Measurements from ENCODE around the gene SDC3. TPM values are rescaled to one million over a fixed set of nuclear protein-coding genes. Genes with fewer than 3 reads are reported as not detected.

The SDC3 gene
- total and polyA plus RNA-seq, 2 donors (not counting 1 experiment from before 2014, with no cell fraction given): 0.30 to 4.6 TPM

- Mint-ChIP-seq H3K27me3 (peaks cover 49% of the 10 kb centered on the region), H3K4me3 (no peak overlapping the region), H3K4me1 (peaks cover 6% of the 10 kb centered on the region), H3K27ac (no peak overlapping the region), H3K9me3 (ENCODE audit: insufficient read depth) (peaks cover 3% of the 10 kb centered on the region)
- Histone ChIP-seq H3K4me3 (ENCODE audit: control extremely low read depth in 1 of 5, extremely low read depth in 1 of 5, insufficient read depth in 1 of 5, low read depth in 2 of 5, low read length in 4 of 5) (no peak overlapping the region), H4K20me1 (ENCODE audit: control insufficient read depth, insufficient read depth, low read length, poor library complexity, severe bottlenecking) (no peaks in the 10 kb centered on the region), H2AFZ (ENCODE audit: insufficient read depth, low read depth, low read length, poor library complexity, severe bottlenecking) (no peak overlapping the region), H3K4me2 (replicated peaks; ENCODE audit: low read depth, low read length, poor library complexity, severe bottlenecking) (no peak overlapping the region), H3K4me1 (ENCODE audit: control insufficient read depth in 2 of 2, insufficient read depth in 2 of 2, low read length in 2 of 2) (no peaks in the 10 kb centered on the region), H3K27me3 (replicated peaks in 1 of 4; ENCODE audit: control extremely low read depth in 1 of 4, control insufficient read depth in 3 of 4, insufficient read depth in 4 of 4, low read length in 3 of 4) (peaks cover 0 to 24% (median 3%) of the 10 kb centered on the region in 4 experiments), H3K27ac (ENCODE audit: low read length in 2 of 2) (no peak overlapping the region), H3K79me2 (ENCODE audit: control insufficient read depth, insufficient read depth, low read length) (no peaks in the 10 kb centered on the region), H3K9ac (ENCODE audit: low read length) (no peak overlapping the region), H3K9me3 (ENCODE audit: control extremely low read depth in 1 of 3, control insufficient read depth in 2 of 3, insufficient read depth in 1 of 3, low read length in 2 of 3) (peaks cover 0 to 42% (median 7%) of the 10 kb centered on the region in 3 donors), H3K36me3 (replicated peaks in 1 of 2; ENCODE audit: control extremely low read depth in 1 of 2, control insufficient read depth in 1 of 2, extremely low read depth in 1 of 2, insufficient read depth in 2 of 2, low read length in 1 of 2) (no peaks in the 10 kb centered on the region)
- no peak for DNase-seq
- no peak for ATAC-seq (ENCODE audit: low read depth)
- WGBS (ENCODE audit: insufficient coverage): 84% methylated on average over 6 of the region's 6 CpGs
- ChIA-PET POLR2A (no interaction called here), CTCF (interaction anchor here (1.0 to 1.8 kb wide), 2 partner anchors 54 to 73 kb away, joined by 3 to 4 read pairs; no protein-coding TSS in a partner anchor)
- intact Hi-C loops (cut with micrococcal nuclease): no loop called here
- no peak for TF ChIP-seq EZH2 (IDR thresholded peaks at IDR 0.05; ENCODE audit: borderline replicate concordance, insufficient read depth, low read depth, low read length, poor library complexity, severe bottlenecking)
- TF ChIP-seq CTCF (IDR thresholded peaks at IDR 0.05): no peak
Measured at GRCh38 chr1:30875197-30875596, 33.4 kb downstream of the SDC3 start.

GRCh38 chr1:30874176-30874575 lies 34.4 kb downstream of the SDC3 start:
- Mint-ChIP-seq H3K27me3 (peaks cover 46% of the 10 kb centered on the region), H3K27ac (no peak overlapping the region), H3K4me1 (peaks cover 5% of the 10 kb centered on the region), H3K4me3 (no peak overlapping the region), H3K9me3 (ENCODE audit: insufficient read depth) (peaks cover 3% of the 10 kb centered on the region)
- H3K4me3 ChIP-seq (ENCODE audit: control extremely low read depth in 1 of 5, extremely low read depth in 1 of 5, insufficient read depth in 1 of 5, low read depth in 2 of 5, low read length in 4 of 5): no peak overlapping the region
- peaks cover 0 to 45% (median 7%) of the 10 kb centered on the region in 3 donors for H3K9me3 ChIP-seq (ENCODE audit: control extremely low read depth in 1 of 3, control insufficient read depth in 2 of 3, insufficient read depth in 1 of 3, low read length in 2 of 3)
- WGBS (ENCODE audit: insufficient coverage): 90% methylated on average over 8 of the region's 11 CpGs
- TF ChIP-seq EZH2 (IDR thresholded peaks at IDR 0.05; ENCODE audit: borderline replicate concordance, insufficient read depth, low read depth, low read length, poor library complexity, severe bottlenecking): no peak
- TF ChIP-seq CTCF (IDR thresholded peaks at IDR 0.05): no peak
- CTCF ChIA-PET: interaction anchor here (1.8 kb wide), 1 partner anchor 72 kb away, joined by 4 read pairs; no protein-coding TSS in a partner anchor
- peaks cover 0 to 1% of the 10 kb centered on the region in 2 donors for H3K4me1 ChIP-seq (ENCODE audit: control insufficient read depth in 2 of 2, insufficient read depth in 2 of 2, low read length in 2 of 2)
- no peak overlapping the region for H3K9ac ChIP-seq (ENCODE audit: low read length)
- ATAC-seq (ENCODE audit: low read depth) (no peak), DNase-seq (no peak)
- H3K79me2 ChIP-seq (ENCODE audit: control insufficient read depth, insufficient read depth, low read length): no peaks in the 10 kb centered on the region
- H3K27me3 ChIP-seq (replicated peaks in 1 of 4; ENCODE audit: control extremely low read depth in 1 of 4, control insufficient read depth in 3 of 4, insufficient read depth in 4 of 4, low read length in 3 of 4): peaks cover 0 to 24% (median 7%) of the 10 kb centered on the region in 4 experiments
- POLR2A ChIA-PET: no interaction called here
- H3K4me2 ChIP-seq (replicated peaks; ENCODE audit: low read depth, low read length, poor library complexity, severe bottlenecking): no peak overlapping the region
- no peak overlapping the region for H2AFZ ChIP-seq (ENCODE audit: insufficient read depth, low read depth, low read length, poor library complexity, severe bottlenecking)
- H3K36me3 ChIP-seq (replicated peaks in 1 of 2; ENCODE audit: control extremely low read depth in 1 of 2, control insufficient read depth in 1 of 2, extremely low read depth in 1 of 2, insufficient read depth in 2 of 2, low read length in 1 of 2): no peaks in the 10 kb centered on the region
- no peak overlapping the region for H3K27ac ChIP-seq (ENCODE audit: low read length in 2 of 2)
- no peaks in the 10 kb centered on the region for H4K20me1 ChIP-seq (ENCODE audit: control insufficient read depth, insufficient read depth, low read length, poor library complexity, severe bottlenecking)
- intact Hi-C loops (cut with micrococcal nuclease): no loop called here

All from B cell (primary cell).